Peyer's patch (tissue), 4 donors: Measurements from ENCODE around the gene CDC25B. TPM values are rescaled to one million over a fixed set of nuclear protein-coding genes. Genes with fewer than 3 reads are reported as not detected.

Experiments
- DNase-seq, 3 donors: peaks; one replicate each; pipeline ENCODE4 v3.0.0-alpha.2; 2017 to 2019
- H3K27ac ChIP-seq, 4 donors: fragments of 200-600 bp; sonication (generic); one replicate each; pipeline ENCODE4 v1.5.1; 2016 to 2019
- H3K27me3 ChIP-seq, 2 donors: fragments of 200-600 bp; sonication (generic); one replicate each; pipeline ENCODE4 v1.5.1; 2019
- H3K36me3 ChIP-seq, 3 donors: fragments of 200-600 bp; sonication (generic); one replicate each; pipeline ENCODE4 v1.5.1; 2016 to 2019
- H3K4me1 ChIP-seq, 4 donors: fragments of 200-600 bp; sonication (generic); one replicate each; pipeline ENCODE4 v1.5.1; 2016 to 2019
- H3K4me3 ChIP-seq, 4 donors: fragments of 200-600 bp; sonication (generic); 1 replicate in 3 of 4; 2 replicates in 1 of 4; pipeline ENCODE4 v1.5.1; 2016 to 2019; ENCODE audit warnings: mild to moderate bottlenecking in 1 of 4
- H3K9me3 ChIP-seq, 4 donors: fragments of 200-600 bp; sonication (generic); one replicate each; pipeline ENCODE4 v1.5.1; 2016 to 2019; ENCODE audit warnings: mild to moderate bottlenecking in 1 of 4
- CTCF ChIP-seq, 6 experiments: fragments of 450-650 bp in 4 of 6; fragments of 200-600 bp in 2 of 6; sonication (generic) in 1 of 6; IDR thresholded peaks; one replicate each; pipeline ENCODE4 v1.5.1; 2017 to 2019; ENCODE audit warnings: antibody characterized with exemption in 6 of 6, mild to moderate bottlenecking in 3 of 6, moderate library complexity in 1 of 6
- POLR2A ChIP-seq, 2 donors: fragments of 450-650 bp; IDR thresholded peaks; one replicate each; pipeline ENCODE4 v1.5.1; 2017; ENCODE audit warnings: antibody characterized with exemption in 2 of 2, mild to moderate bottlenecking in 2 of 2, moderate library complexity in 2 of 2
- total RNA-seq, 4 donors: library from RNA; depleted of rRNA; stranded (reverse); fragments of >200 nt; gene quantifications; one replicate each; pipeline ENCODE4 v1.1.0, GENCODE V29; 2016

CDC25B gene
- total RNA-seq, result 100 to 1,000 TPM in 1 of 4 donors, 10 to 100 TPM in 3; 14.2 to 202 (median 34.1) TPM

- Histone ChIP-seq H3K4me1 (peaks cover 16 to 43% (median 36%) of the 10 kb centered on the region in 4 donors), H3K36me3 (peaks cover 0 to 6% (median 0%) of the 10 kb centered on the region in 3 donors), H3K27ac (peak within 1 kb of the TSS; percentile 96 to 97 (median 96)), H3K4me3 (peak within 1 kb of the TSS; percentile 52 to 85 (median 74)), H3K27me3 (no peaks in the 10 kb centered on the region), H3K9me3 (no peaks in the 10 kb centered on the region)
- peak; percentile 95 to 98 (median 95) for DNase-seq
- TF ChIP-seq CTCF (IDR thresholded peaks at IDR 0.05), result peak; percentile 51 to 78 (median 70)
- peak; percentile 22 to 54 for TF ChIP-seq POLR2A (IDR thresholded peaks at IDR 0.05)
Measured at GRCh38 chr20:3795511-3796468, at the start of gene CDC25B. Gene CDC25B (plus strand): TSS chr20:3796310. CDS start chr20:3796532, 222 bp downstream.

GRCh38 chr20:3747471-3747870 is 48.6 kb upstream of the CDC25B start:
- H3K9me3 ChIP-seq, result no peaks in the 10 kb centered on the region
- H3K4me1 ChIP-seq, result peaks cover 0 to 24% (median 2%) of the 10 kb centered on the region in 4 donors
- no peak overlapping the region for H3K4me3 ChIP-seq
- H3K27ac ChIP-seq, result no peak overlapping the region
- TF ChIP-seq POLR2A (IDR thresholded peaks at IDR 0.05) (no peak), CTCF (IDR thresholded peaks at IDR 0.05) (no peak)
- no peak for DNase-seq
- H3K36me3 ChIP-seq, result no peaks in the 10 kb centered on the region
- H3K27me3 ChIP-seq, result peaks cover 0 to 5% of the 10 kb centered on the region in 2 donors

GRCh38 chr20:3748073-3748472 is 48.0 kb upstream of the CDC25B start:
- Histone ChIP-seq H3K36me3 (no peaks in the 10 kb centered on the region), H3K4me1 (peaks cover 0 to 24% (median 2%) of the 10 kb centered on the region in 4 donors), H3K27me3 (peaks cover 0 to 5% of the 10 kb centered on the region in 2 donors), H3K9me3 (no peaks in the 10 kb centered on the region), H3K27ac (no peak overlapping the region), H3K4me3 (no peak overlapping the region)
- DNase-seq, result no peak
- TF ChIP-seq POLR2A (IDR thresholded peaks at IDR 0.05) (no peak), CTCF (IDR thresholded peaks at IDR 0.05) (no peak)

GRCh38 chr20:3749087-3749688 is 46.9 kb upstream of the CDC25B start:
- Histone ChIP-seq H3K9me3 (no peaks in the 10 kb centered on the region), H3K4me3 (no peak overlapping the region), H3K27me3 (peaks cover 0 to 5% of the 10 kb centered on the region in 2 donors), H3K27ac (no peak overlapping the region), H3K4me1 (peaks cover 0 to 24% (median 2%) of the 10 kb centered on the region in 4 donors), H3K36me3 (no peaks in the 10 kb centered on the region)
- no peak for DNase-seq
- no peak for TF ChIP-seq POLR2A (IDR thresholded peaks at IDR 0.05)
- no peak for TF ChIP-seq CTCF (IDR thresholded peaks at IDR 0.05)

GRCh38 chr20:3749689-3750531 is 46.2 kb upstream of the CDC25B start:
- DNase-seq, result peak in 1 of 3 donors; percentile 57
- Histone ChIP-seq H3K36me3 (no peaks in the 10 kb centered on the region), H3K9me3 (no peaks in the 10 kb centered on the region), H3K4me3 (no peak overlapping the region), H3K27ac (no peak overlapping the region), H3K27me3 (peaks cover 0 to 5% of the 10 kb centered on the region in 2 donors), H3K4me1 (peaks cover 0 to 24% (median 2%) of the 10 kb centered on the region in 4 donors)
- no peak for TF ChIP-seq POLR2A (IDR thresholded peaks at IDR 0.05)
- peak in 5 of 6 experiments; percentile 4 to 70 (median 61) for TF ChIP-seq CTCF (IDR thresholded peaks at IDR 0.05)
